ENCODE measurements around the gene GPER1. TPM values are rescaled to one million over a fixed set of nuclear protein-coding genes. Genes with fewer than 3 reads are reported as not detected.
"Not testable (repeated sequence)": the region's sequence is repeated elsewhere in the genome, so short reads cannot be mapped to it uniquely, and the experiment has no call there.

GPER1 gene
- total RNA-seq, 1 donor from 2014 or later = 16.6 TPM

DNA sequence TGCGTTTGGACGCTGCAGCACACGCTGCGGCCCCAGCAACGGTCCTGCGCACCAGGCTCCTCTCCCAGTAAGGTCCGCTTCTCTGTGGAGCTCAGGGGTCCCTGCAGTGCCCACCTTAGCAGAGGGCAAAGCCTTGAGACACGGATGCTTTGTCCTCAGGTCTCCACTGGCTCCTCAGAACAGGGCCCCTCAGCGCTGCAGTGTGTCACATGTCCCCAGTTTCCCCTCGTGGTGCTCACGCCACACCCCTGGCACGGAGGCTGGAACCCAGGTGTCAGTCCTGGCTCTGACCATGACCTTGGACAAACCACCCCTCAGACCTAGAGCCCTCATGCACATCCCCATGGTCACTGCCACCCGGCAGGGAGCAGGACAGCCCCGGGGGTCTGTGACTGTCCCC, 19.9 kb upstream of the GPER1 start:
- no peak for DNase-seq (ENCODE audit: low spot score)

DNA sequence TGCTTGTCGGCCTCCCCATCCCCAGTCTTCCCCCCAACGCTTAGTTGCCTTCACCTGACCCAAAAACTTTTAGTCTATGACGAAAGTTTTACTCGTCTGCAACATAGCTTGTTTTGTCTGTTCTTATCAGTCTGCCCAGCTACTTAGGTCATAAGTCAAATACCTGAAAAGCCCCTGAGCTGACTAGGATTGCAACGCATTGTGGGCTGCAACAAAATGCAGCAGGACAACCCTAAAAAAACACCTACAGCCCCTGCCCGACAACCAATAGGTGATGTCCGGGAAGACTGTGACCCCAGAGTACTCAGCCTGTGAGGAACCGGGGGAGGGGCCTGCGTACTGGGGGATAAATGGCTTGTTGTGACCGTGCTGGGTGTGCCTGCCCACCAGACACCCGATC, 19.3 kb upstream of the GPER1 start:
- DNase-seq (ENCODE audit: low spot score) = no peak

DNA sequence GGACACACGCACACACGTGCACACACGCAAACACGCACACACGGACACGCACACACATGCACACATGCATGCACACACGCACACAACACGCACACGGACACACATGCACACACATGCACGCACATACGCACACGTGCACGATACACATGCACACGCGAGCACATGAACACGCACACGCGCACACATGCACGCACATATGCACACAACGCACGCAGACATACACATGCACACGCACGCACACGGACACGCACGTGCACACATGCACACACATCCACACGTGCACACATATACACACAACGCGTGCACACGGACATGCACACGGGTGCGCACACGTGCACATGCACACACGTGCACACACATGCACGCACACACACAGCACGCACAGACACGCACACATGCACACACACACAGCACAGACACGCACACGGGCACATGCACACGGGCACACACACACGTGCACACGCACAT, 17.3 kb upstream of the GPER1 start:
- no peak for DNase-seq (ENCODE audit: low spot score)

DNA sequence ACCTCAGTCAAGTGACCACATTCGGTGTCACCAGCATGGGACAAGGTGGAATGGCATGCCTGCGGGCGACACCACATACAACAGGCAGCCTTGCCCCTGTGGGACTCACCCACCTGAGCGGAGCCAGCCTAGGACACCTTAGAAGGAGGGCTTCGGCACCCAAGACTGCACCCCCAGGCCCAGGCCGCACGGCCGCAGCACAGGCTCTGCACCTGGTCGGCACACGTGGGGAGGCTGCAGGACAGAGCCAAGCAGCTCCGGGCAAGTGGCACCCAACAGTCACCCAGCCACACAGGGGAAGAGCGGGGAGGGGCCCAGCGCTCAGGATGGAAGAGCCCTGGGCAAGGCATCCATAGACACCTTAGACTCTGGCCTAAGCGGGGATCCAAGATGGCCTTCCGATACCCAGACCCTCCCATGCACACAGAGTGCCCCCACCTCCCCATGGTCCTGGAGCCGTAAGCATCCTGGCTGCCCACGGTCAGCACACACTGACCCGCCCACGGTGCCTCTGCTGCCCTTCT, 16.1 kb upstream of the GPER1 start:
- no peak for DNase-seq (ENCODE audit: low spot score)

DNA sequence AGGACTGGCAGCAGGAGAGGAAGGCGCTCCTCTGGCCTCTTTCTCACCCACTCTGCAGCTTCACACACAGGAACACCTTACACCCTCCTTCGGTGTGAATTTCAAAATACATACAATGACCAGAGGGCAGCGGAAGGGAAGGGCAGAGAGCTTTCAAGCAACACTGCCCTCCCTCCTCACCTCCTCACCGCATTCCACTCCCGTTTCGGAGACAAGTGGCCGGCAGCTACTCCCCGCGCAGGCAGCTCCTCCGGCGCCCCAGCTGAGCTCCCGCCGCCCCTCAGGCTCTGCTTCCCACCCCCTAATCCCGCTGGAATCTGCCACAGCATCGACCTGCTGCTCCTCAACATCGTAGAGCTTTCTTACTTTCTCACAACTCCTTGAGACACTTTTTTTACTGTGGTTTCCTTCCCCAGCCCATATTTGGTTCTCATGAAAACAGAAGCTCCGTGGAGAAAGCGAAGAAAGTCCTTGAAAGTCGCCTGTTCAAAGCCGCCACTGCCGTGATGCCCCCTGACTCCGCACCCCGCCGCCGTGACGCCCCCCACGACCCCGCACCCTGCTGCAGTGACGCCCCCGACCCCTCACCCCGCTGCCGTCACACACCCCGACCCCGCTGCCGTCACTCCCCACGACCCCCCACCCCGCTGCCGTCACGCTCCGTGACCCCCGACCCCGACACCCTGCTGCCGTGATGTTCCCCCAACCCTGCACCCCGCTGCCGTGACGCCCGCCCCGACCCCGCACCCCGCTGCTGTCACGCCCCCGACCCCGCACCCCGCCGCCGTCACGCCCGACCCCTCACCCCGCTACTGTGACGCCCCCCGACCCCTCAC, 14.6 kb upstream of the GPER1 start:
- no peak for DNase-seq (ENCODE audit: low spot score)

DNA sequence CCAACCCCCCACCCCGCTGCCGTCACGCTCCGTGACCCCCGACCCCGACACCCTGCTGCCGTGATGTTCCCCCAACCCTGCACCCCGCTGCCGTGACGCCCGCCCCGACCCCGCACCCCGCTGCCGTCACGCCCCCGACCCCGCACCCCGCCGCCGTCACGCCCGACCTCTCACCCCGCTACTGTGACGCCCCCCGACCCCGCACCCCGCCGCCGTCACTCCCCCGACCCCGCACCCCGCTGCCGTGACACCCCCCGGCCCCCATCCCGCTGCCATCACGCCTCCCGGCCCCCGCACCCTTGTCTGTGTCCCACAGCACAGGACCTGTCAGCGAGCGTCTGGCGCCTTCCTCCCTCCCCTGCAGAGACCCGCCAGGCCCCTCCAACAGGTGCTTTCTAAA, 13.9 kb upstream of the GPER1 start:
- not testable (repeated sequence) for DNase-seq (ENCODE audit: low spot score)

DNA sequence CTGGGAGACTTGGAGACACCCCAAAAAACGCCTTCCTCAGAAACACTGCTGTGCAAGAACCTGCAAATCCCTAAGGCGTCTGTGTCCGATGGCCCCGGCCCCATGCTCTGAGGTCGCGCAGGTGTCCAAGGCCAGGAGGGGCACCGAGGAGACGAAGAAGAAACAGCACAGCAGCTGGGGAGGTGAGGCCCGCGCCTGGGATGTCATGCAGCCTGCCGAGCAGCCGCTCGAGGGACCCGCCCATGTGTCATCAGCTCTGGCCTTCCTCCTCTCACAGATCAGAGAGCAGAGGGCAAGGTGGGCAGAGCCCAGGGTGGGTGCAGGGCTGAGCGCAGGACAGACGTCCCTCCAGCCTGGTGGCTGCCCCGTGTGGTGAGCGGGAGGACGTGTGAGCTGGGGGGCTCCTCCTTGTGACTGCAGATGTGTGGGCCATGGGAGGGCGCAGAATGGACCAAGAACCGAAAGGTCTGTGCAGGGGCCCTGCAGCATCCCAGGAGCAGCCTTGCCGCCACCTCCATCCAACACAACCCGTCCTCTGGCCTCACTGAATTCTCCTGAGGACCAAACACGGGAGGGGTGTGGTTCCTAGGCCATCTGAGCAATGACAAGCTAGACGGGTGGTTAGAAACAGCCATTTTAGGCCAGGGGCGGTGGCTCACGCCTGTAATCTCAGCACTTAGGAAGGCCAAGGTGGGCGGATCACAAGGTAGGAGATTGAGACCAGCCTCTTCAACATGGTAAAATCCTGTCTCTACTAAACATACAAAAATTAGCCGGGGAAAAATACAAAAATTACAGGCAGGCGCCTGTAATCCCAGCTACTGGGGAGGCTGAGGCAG, 13.1 kb upstream of the GPER1 start:
- no peak for DNase-seq (ENCODE audit: low spot score)

DNA sequence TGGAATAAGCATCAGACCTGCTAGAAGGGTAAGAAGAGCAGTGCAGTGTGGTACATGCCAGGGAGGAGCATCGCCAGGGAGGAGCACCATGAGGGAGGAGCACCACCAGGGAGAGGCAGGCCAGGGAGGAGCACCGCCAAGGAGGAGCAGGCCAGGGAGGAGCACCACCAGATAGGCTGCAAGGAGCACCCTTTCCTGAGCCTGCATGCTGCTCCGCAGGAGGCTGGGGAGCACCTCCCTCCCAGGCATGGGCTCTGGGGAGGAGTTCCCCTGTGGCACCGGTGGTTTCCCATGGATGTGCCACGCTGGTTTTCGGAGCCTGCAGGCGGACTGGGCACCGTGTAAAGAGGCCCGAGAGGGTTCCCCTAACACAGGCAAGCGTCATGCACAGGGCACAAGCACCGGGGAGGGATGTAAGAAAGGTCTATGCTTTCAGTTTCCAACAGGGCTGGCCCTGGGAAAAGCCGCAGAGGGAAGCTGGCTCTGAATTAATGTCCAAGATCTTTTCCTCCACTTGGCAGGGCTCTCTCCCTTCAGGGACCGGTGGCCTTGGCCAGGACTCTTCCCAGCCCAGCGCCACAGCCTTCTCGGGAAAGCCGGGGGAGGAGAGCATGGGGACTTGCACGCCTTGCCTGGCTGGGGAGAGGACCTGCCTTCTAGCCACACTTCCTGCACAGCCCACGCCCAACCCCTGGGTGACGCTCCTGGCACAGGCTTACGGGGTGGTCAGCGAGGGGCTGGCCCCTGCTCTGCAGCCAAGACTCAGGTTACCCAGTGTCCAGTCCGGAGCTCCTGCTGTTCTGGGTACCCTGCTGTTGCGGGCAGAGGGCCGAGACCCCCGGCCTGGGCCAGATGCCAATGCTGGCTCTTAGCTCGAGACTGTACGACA, 11.5 kb upstream of the GPER1 start:
- DNase-seq (ENCODE audit: low spot score) = no peak

DNA sequence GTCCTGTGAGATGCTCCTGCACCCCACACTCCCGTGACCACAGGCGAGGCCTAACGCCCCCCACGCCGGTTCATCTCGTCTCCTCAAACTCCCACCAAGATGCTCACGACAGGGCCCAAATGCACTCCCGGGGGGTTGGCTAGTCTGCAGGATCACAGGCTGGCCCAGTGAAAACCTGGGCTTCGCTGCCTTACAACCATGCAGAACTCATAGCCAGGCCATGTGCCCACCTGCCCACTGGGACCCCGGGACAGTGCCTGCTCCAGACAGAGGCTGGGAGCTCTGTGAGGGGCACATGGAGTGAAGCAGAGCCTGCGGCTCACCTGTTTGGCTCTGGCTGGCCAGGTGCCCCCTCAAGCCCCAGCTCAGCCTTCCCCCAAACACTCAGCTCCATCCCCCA, 9.4 kb upstream of the GPER1 start:
- DNase-seq (ENCODE audit: low spot score) = no peak

DNA sequence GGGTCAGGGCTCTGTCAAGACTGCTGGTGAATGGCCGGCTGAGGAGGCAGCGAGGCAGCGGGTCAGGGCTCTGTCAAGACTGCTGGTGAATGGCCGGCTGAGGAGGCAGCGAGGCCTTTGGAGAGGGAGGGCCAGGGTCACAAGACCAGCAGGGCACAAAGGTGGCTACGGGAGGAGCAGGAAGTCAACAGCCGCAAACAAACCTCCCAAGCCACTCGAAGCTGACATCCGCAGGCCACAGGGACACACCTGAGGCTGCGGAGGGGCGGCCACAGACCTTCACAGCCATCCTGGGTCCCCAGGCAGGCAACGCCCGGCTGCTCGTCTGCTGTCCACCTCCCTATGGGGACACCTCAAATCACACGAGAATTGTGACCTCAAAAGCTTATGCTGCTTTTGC, 8.9 kb upstream of the GPER1 start:
- DNase-seq (ENCODE audit: low spot score) = no peak

DNA sequence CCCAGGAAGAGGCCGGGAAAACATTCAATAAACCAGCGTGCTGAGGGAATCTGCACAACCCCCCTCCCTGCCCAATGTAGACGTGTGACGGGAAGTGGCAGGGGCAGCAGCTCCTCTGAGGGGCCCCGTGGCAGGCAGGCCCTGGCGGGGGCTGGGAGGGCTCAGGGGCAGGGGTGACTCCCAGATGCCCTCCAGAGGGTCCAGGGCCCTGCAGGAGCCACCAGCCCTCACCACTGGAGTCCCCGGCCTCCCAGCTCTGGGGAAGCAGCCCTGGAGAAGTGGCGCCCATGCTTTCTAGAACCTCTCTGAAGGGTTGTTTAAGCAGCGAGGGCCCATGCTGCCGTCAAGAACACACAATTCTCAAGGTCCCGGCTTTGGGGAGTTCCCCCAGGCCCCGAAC, 8.4 kb upstream of the GPER1 start:
- no peak for DNase-seq (ENCODE audit: low spot score)

DNA sequence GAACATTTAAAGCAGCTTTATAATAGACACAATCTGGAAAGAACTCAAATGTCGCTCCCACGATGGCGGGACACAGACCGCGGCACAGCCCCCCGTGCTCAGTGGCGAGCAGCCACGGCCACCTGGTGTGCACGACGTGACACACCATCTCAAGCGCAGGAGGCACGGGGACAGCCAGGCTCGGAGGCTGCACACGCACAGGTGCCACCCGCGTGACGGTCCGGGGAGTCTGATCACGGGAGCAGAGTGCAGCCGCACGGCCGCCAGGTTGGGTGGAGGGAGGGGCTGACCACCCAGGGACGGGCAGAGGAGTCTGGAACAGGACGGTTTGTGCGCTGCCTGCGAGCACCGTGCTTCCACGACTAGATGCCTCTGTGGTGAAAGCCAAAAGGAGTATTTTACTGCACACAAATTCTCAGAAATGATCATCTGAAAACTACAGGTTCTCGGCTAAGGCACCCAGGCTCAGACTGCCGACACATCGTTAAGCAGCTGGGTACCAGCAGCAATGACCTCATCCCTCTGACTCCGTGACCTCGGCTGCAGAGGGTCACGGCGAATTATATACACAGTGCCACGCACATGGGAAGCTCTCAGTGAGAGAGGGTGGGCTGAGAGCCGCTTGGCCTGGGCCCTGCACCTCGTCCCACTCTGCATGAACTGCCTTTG, 7.5 kb upstream of the GPER1 start:
- no peak for DNase-seq (ENCODE audit: low spot score)

DNA sequence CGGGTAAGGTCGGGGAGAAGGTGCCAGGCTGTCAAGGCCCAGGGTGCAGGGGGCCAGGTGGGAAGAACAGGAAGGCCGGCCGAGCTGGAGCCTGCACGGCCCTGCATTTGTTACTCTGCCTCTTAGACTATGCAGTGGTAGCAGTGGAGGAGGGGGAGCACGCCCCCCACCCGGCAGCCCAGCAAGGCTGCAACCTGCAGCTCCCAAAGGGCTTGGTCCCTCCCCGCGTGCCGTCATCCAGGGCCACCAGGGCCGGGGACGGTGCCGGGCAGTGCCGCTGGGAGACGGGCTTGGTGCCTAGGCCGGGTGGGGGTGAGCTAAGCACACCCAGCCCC, 7.0 kb upstream of the GPER1 start:
- no peak for DNase-seq (ENCODE audit: low spot score)

DNA sequence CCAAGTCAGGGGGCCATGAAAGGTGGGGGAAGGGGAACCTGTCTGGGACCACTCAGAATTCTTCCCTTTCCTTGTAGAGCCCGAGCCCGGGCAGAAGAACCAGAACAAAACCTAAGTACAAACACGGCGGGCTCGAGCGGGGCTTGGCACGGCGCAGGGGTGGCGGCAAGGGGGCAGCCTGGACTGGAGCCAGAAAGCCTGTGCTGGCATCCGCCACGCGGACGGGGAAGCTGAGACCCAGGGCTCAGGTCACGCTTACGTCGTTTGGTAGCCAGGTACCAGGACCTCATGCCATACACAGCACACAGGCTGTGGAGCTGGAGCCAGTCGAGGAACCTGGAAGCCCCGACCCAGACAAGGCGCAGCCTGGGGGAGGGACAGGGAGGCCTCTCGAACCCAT, 6.6 kb upstream of the GPER1 start:
- DNase-seq (ENCODE audit: low spot score) = no peak

DNA sequence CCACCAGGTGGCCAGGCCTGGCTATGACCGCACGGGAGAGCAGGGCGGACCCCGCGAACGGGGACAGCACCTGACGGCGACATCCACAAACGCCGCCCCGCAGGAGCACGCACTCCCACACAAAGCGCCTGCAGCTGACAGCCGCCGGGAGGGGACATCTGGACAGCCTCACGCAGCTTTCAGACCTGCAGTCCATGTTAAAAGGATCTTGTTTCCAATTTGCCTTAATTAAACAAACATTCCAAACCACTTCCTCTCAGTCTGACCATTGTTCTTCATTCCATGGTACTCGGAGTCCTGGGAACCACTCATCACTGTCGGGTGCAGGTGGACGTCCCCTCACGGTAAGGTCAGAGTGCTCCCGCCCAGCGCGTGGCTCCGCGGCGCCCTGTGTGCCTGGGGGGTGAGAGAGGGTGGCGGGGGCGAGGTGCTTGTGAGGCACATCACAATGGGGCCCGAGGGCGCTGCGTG, 5.9 kb upstream of the GPER1 start:
- no peak for DNase-seq (ENCODE audit: low spot score)

DNA sequence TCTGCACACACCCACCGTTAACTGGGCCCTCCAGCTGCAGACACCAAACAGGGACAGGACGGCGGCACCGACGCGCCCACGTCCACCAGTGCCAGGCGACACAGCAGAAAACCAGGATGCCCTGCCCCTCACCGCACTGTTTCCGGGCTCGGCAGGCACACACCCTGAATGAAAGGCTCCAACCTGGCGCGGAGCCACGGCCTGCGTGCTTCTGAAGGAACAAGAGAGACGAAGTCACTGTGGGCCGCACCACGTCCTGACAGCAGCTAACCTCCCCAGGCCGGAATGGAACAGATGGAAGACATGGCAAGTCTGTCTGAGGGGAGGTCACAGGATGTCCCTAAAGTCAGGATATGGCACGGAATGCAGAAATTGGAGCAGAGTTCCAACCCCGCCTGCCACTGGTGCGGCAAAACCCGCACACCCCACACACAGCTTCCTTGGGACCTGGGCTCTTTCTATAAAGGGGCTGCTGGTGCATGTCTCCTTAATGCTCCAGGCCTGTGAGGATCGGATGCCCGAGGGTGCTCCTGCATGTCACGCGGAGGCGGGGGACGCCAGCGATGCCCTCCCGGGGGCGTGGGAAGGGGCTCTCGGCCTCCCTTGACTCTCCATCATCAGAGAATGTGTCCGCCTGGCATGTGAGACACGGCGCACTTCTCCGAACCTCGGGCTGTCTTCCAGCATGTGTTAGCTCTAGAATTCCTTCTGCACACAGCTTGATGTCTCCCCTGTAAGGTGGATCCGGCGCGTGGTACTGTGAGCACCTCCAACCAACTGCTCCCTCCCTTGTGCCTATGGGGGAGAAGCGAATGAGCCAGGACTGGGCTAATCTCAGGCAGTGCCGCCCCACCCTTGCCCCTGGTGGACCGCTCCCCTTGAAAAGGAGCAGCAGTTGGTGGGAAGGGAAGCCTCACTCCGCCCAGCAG, 3.9 kb upstream of the GPER1 start:
- no peak for DNase-seq (ENCODE audit: low spot score)

DNA sequence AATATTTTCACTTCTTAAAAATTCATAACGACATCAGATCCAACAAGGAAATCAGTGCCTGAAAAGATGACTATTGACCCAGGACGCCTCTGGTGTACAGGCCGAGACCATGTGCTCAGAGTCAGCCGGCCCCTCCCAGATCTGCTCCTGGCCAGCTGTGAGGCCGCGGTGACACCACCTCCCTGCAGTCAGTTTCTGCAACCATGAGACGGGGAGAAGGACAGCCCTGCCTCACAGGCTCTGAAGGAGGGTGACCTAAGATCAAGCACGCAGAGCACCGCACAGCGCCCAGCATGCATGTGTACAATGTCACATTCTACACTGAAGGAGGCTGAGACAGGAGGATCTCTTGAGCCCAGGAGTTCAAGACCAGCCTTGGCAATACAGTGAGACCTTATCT, 2.6 kb upstream of the GPER1 start:
- DNase-seq (ENCODE audit: low spot score) = no peak

DNA sequence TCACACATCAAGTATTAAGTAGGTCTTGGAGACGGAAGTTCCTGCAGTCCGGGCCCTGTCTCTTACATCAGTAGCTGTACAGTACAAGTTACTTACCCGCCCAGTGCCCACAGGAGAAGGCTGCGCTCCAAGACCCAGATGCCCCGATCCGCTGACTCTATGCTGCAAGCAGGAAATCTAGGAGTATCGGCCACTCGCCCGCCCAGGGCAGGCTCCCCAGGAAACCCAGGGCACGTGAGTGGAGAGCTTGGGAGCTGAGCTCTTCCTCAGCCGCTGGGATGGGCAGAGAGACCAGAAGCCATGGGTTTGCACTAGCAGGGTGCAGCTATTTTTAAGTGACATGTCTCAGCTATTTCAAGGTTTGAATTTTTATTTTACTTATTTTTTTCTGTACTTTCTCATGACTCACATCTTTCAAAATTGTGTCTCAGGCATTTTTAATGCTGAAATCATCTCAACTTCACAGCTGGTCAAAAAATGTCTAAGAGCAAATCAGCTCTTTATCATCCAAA, 1.9 kb upstream of the GPER1 start:
- peak; percentile 24 for DNase-seq (ENCODE audit: low spot score)

DNA sequence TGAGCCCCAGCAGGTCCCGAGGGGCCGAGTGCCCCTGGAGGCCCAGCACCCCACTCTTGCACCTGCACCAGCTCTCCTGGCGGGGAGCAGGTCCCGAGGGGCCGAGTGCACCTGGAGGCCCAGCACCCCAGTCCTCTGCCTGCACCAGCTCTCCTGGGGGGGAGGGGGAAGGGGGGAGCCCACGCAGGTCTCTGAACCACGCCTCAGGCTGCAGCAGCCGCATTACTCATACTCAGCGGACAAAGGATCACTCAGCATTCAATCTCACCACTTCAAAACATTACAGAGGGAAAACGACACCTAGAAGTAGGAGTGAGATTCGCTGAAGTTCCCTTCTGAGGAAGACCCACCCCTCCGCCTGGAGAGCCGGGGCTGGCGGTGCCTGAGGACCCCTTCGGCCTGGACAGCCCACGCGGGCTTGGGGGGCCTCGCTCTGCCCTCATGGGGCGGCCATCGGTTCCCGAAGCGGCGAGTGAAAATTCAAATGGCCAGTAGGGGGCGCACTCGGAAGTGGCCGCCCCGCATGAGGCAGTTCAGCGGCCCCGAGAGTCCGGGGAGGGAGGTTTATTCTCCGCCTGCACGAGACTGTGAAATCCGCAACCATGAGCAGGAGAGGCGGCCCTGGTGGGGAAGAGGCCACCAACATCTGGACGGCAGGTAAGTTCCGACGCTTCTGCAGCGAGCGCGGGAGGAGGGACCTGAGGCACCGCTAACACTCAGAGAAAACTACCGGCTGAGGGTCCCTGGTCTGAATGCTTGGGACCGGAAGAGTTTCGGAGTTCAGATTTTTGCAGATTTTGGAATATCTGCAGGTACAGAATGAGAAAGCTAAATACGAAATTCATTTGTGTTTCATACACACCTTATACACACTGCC, 1.1 kb upstream of the GPER1 start:
- peak; percentile 59 for DNase-seq (ENCODE audit: low spot score)
